GM12864 (cell line): ENCODE results near the gene IGF2BP1.

Experiments used
- DNase-seq: peaks from one replicate; pipeline ENCODE4 v3.0.0-alpha.2; 2011; ENCODE audit warnings: low read depth
- H3K4me3 ChIP-seq: 2 replicates; pipeline ENCODE4 v1.5.1; 2011; ENCODE audit warnings: mild to moderate bottlenecking, low read depth, low read length, control low read depth
- TF ChIP-seq, protein P1 (sequence below): IDR thresholded peaks from 2 replicates; pipeline ENCODE4 v1.5.1; 2011; ENCODE audit warnings: low read depth, mild to moderate bottlenecking, moderate library complexity, low read length, control low read depth, inconsistent platforms; ENCODE audit errors: missing control alignments

Gene IGF2BP1

DNA sequence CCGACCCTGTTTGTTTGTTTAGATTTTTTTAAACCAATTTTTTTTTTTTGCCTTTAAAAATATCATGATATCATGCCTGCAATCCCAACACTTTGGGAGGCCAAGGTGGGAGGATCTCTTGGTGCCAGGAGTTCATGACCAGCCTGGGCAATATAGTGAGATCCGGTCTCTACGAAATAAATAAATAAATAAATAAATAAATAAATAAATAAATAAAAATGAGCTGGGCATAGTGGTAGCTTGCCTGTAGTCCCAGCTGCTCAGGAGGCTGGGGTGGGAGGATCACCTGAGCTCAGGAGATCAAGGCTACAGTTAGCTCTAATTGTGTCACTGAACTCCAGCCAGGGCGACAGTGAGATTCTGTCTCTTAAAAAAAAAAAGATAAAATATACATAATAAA, 8.1 kb upstream of the IGF2BP1 start:
- TF ChIP-seq, protein P1, sequence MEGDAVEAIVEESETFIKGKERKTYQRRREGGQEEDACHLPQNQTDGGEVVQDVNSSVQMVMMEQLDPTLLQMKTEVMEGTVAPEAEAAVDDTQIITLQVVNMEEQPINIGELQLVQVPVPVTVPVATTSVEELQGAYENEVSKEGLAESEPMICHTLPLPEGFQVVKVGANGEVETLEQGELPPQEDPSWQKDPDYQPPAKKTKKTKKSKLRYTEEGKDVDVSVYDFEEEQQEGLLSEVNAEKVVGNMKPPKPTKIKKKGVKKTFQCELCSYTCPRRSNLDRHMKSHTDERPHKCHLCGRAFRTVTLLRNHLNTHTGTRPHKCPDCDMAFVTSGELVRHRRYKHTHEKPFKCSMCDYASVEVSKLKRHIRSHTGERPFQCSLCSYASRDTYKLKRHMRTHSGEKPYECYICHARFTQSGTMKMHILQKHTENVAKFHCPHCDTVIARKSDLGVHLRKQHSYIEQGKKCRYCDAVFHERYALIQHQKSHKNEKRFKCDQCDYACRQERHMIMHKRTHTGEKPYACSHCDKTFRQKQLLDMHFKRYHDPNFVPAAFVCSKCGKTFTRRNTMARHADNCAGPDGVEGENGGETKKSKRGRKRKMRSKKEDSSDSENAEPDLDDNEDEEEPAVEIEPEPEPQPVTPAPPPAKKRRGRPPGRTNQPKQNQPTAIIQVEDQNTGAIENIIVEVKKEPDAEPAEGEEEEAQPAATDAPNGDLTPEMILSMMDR, result no peak
- H3K4me3 ChIP-seq, result no peak overlapping the region
- no peak for DNase-seq

- no peak overlapping the region for H3K4me3 ChIP-seq
- TF ChIP-seq, protein P1, result no peak
- DNase-seq, result no peak
Measured at GRCh38 chr17:48990882-48991357, 6.3 kb upstream of the IGF2BP1 start.

DNA sequence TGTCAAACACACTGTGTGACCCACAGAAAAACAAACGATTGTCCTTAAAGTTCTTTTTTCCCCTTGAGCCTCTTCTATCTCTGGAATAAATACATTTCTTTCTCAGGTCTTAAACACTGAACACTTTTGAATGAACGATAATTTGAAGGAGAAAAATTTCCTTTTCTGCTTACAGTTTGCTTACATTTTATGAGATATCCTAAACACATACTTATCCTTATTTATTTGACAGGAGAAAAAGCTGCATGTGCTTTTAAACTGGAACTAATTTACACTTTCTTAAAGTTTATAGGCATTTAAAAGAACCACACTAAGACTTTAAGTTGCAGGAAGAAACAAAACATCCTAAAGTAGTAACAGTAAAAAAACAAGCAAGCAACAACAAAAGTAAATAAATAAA, 4.7 kb upstream of the IGF2BP1 start:
- TF ChIP-seq, protein P1, result no peak
- DNase-seq, result no peak
- H3K4me3 ChIP-seq, result no peak overlapping the region

GRCh38 chr17:48993305-48993704, 3.9 kb upstream of the IGF2BP1 start:
- no peak for DNase-seq
- H3K4me3 ChIP-seq, result no peak overlapping the region
- TF ChIP-seq, protein P1, result no peak

DNA sequence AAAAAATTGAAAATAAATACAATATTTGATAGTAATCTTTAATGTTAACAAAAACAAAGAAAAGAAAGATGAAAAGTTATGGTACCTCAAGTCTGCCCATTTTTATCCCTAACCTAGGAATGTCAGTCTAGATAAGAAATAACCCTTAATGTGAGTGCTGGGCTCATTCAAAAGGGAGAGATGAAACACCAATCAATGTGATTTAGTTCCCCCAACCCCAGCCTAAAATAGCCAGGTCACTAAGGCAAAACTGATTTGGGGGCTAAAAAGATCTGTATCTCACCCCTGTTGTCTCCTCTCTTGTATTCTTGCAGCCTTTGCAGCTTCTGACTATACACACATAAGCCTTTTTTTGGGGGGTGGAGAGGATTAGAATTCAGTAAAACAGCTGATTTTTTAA, 3.2 kb upstream of the IGF2BP1 start:
- H3K4me3 ChIP-seq, result no peak overlapping the region
- DNase-seq, result no peak
- TF ChIP-seq, protein P1, result no peak

GRCh38 chr17:48994549-48995303, 2.5 kb upstream of the IGF2BP1 start:
- no peak overlapping the region for H3K4me3 ChIP-seq
- TF ChIP-seq, protein P1, result no peak
- no peak for DNase-seq
